ENCODE data around the gene HS3ST3A1.

HS3ST3A1 gene

DNA sequence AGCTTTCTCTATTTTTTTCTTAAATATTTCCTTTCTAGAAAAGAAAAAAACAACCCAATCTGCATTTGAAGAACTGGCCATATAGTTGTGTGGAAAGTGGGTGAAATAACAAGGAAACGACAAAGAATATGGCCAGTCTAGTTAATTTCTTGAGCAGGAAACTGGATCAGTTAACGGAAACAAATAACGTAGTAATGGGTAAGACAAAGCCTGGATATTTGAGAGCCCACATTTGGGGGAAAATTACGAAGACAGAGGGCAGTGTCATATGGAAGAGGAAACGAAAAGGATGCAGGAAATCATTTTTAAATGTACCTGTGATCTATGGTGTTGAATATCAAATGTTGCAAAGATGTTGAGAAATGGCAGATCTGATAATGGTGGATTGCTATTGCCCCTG lies 78.6 kb downstream of the HS3ST3A1 start:
- DNase-seq (ENCODE audit: low spot score): no peak
- TF ChIP-seq, protein P1, sequence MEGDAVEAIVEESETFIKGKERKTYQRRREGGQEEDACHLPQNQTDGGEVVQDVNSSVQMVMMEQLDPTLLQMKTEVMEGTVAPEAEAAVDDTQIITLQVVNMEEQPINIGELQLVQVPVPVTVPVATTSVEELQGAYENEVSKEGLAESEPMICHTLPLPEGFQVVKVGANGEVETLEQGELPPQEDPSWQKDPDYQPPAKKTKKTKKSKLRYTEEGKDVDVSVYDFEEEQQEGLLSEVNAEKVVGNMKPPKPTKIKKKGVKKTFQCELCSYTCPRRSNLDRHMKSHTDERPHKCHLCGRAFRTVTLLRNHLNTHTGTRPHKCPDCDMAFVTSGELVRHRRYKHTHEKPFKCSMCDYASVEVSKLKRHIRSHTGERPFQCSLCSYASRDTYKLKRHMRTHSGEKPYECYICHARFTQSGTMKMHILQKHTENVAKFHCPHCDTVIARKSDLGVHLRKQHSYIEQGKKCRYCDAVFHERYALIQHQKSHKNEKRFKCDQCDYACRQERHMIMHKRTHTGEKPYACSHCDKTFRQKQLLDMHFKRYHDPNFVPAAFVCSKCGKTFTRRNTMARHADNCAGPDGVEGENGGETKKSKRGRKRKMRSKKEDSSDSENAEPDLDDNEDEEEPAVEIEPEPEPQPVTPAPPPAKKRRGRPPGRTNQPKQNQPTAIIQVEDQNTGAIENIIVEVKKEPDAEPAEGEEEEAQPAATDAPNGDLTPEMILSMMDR (IDR thresholded peaks at IDR 0.05; ENCODE audit: extremely low read depth, insufficient read depth, missing control alignments): no peak
- in situ Hi-C loops (cut with MboI; ENCODE audit: low pct_unique_long_range_greater_than_20kb, low sequenced_read_pairs, unreplicated experiment): no loop called here

DNA sequence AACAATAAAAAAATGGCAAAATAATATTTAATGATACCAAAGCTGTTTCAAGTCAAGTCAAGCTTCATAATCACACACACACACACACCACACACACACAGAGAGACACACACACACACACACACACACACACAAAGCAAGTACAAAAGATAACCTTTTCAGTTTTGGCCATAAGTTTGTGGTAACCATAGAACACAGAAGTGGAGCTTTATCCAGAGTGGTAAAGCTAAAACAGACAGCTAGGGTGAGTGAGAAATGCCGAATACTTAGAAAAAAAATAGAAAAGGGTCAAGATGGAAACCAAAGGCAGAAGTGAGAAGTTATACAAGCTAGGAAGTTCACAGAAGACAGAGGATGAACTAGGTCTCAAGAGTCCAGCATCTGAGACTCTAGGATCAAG lies 79.0 kb downstream of the HS3ST3A1 start:
- in situ Hi-C loops (cut with MboI; ENCODE audit: low pct_unique_long_range_greater_than_20kb, low sequenced_read_pairs, unreplicated experiment): no loop called here
- no peak for DNase-seq (ENCODE audit: low spot score)
- TF ChIP-seq, protein P1 (IDR thresholded peaks at IDR 0.05; ENCODE audit: extremely low read depth, insufficient read depth, missing control alignments): no peak

DNA sequence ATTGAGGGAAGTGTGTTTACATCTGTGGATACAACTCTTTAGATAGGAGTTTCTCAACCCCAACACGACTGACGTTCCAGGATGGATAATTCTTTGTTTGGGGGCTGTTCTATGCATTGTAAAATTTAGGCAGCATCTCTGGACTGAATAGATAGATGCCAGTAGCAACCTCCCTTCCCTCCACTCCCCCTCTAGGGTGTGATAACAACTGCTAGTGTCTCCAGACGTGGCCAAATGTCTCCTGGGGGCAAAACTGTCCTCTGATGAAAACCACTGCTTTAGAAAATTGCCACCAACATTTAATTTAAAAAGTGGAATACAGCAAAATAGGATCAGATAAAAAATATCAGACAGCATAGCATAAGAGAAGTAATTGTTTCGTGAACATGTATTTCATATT lies 79.9 kb downstream of the HS3ST3A1 start:
- TF ChIP-seq, protein P1 (IDR thresholded peaks at IDR 0.05; ENCODE audit: extremely low read depth, insufficient read depth, missing control alignments): no peak
- DNase-seq (ENCODE audit: low spot score): no peak
- in situ Hi-C loops (cut with MboI; ENCODE audit: low pct_unique_long_range_greater_than_20kb, low sequenced_read_pairs, unreplicated experiment): no loop called here

DNA sequence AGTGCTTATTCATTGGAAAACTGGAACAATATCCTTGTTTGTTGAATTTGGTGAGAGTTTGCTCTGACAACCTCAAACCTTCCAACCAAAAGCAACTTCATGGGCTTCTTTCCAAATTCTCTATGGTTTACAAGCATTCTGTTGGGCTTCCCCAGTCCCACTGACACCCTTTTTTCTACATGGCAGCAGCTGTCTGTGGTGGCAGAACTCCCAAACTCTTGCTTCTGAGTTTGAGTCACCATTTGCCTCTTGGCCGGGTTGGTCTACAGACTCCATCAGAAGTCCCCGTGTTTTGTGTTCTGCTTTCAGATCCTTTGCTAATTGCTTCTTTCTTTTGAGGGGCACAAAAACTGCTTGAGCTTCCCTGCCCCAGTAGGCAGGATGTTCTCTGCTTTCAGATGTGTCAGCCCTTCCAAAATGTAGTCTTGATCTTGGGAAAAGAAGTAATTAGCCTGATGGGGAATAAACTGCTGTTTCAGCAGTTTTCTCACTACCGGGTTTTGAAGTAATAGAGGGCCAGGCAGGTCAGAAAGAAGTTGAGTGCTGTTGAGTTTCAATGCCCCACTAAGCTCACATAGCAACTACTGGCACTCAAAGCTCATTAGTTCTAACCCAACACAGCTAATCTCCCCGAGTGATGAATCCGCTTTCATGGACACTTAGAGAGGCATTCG lies 80.7 kb downstream of the HS3ST3A1 start:
- DNase-seq (ENCODE audit: low spot score): no peak
- TF ChIP-seq, protein P1 (IDR thresholded peaks at IDR 0.05; ENCODE audit: extremely low read depth, insufficient read depth, missing control alignments): no peak
- in situ Hi-C loops (cut with MboI; ENCODE audit: low pct_unique_long_range_greater_than_20kb, low sequenced_read_pairs, unreplicated experiment): no loop called here

DNA sequence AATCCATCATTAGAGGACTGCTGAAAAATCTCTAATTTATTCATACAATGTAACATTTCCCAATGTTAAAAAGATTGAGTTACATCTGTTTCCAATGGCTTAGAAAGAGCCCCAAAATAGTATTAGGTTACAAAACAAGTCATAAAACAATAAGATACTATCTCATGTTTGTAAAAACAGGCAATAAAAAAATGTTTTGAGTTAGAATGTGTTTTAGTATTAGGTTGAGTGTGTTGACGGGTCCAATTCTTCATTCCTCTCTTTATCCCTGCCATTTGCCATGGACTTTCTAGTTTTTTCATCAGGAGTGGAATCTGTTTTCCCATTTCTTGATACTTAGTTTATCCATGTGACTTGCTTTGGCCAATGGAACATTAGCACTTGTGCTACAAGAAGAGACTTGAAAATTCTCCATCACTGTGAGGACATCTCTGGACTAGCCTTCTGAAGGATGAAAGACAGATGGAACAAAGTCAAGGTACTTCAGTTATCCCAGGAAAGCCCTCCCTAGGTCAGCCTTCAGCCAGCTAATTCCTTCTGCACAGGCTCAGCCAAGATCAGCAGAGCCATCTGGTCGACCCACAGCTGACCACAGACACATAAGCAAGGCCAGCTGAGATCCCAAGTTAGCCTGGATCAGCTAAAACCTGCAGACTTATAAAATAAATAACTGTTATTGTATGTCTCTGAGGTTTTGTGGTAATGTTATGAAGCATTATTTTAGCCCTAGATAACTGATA lies 83.3 kb downstream of the HS3ST3A1 start:
- DNase-seq (ENCODE audit: low spot score): no peak

DNA sequence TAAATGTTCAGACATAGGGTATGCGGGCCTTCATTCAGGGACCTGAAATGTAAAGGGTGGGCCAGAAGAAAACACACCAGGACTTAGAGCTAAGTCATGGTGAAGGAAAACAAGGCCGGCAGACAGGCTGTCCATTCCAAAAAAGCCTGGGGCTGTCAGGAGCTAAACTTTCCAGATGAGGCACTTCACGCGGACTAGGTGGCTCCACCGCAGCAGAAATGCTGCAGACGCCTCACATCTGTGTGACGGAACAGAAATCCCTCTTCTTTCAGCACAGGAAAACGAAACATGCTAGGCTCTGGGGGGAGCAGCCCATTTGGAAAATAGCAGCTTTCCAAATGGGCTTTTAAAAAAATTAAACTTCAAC lies 88.7 kb downstream of the HS3ST3A1 start:
- in situ Hi-C loops (cut with MboI; ENCODE audit: low pct_unique_long_range_greater_than_20kb, low sequenced_read_pairs, unreplicated experiment): no loop called here
- TF ChIP-seq, protein P1 (IDR thresholded peaks at IDR 0.05; ENCODE audit: extremely low read depth, insufficient read depth, missing control alignments): no peak
- DNase-seq (ENCODE audit: low spot score): no peak

More for the DNA sequence above, 83.3 kb downstream of the HS3ST3A1 start:
- TF ChIP-seq, protein P1 (IDR thresholded peaks at IDR 0.05; ENCODE audit: extremely low read depth, insufficient read depth, missing control alignments): no peak
- in situ Hi-C loops (cut with MboI; ENCODE audit: low pct_unique_long_range_greater_than_20kb, low sequenced_read_pairs, unreplicated experiment): no loop called here

Measured in GM13977 (cell line).